RPMI8226 (cell line): Measurements from ENCODE around the gene HOXA5.

Experiments used
- DNase-seq: peaks from one replicate; pipeline ENCODE4 v3.0.0-alpha.2; 2015

The HOXA5 gene

DNA sequence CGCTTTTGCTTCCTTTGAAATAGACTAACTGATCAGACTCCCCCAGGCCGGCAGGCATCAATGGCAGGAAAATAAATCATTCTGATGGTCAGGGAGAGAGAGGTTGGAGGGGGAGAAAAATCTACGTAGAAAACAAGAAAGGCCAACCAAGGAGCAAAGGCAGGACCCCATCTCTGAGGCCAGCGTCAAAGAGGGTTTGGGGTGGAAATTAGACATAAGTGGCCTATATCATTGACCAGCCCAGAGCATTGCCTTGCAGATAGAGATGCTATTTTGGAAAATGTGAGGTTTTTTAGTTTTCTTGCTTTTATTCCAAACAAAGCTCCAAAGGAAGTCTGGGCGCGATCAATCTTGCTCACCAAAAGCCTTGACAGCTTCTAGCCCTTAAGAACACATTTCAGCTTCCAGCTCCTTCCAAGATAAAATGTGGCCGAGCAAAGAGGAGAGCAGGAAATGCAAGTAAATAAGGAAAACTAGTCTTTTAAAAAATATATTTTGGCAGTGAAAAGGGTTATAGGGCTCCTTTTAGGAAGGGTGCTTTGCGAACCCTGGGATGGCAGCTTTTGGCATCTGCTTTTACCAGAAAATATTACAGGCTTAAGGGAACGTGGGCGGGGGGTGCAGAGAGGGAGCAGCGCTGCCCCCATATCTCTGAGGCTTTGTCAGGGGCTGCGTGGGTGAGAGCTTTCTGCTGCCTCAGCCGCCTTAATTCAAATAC lies 39.0 kb downstream of the HOXA5 start:
- no peak for DNase-seq

DNA sequence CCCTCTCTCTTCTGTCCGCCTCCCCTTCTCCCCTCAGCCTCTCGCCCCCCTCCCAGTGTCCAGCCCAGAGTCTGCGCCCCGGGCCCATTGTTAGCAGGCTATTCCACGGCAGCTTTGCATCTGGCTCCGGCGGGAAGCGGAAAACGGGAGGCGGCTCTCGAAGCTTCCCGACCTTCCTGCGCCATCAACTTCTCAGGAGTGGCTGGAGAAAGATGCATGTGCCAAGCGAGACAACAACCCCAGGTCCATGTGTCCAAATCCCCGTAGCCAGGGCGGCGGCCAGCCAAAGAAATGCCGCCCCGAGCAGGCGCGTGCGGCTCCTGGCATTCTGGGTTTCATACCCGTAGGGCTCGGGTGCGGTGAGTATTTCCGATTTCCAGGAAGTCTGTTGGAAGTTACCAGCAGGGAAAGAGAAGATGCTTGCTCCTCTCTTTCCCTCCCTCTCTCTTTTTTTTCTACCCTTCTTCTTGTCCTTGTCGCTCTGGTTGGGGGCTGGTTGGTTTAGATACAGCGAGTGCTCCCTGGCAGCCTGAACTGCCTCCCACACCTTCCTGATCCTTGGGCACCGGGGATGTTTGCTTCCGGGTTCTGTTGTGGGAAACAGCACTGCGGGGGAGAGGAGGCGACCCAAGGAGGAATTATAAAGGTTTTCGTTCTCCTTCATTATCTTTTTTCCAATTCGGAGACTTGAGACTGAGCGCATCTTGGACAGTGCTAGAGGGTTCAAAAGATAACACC lies 39.8 kb downstream of the HOXA5 start:
- DNase-seq: no peak

DNA sequence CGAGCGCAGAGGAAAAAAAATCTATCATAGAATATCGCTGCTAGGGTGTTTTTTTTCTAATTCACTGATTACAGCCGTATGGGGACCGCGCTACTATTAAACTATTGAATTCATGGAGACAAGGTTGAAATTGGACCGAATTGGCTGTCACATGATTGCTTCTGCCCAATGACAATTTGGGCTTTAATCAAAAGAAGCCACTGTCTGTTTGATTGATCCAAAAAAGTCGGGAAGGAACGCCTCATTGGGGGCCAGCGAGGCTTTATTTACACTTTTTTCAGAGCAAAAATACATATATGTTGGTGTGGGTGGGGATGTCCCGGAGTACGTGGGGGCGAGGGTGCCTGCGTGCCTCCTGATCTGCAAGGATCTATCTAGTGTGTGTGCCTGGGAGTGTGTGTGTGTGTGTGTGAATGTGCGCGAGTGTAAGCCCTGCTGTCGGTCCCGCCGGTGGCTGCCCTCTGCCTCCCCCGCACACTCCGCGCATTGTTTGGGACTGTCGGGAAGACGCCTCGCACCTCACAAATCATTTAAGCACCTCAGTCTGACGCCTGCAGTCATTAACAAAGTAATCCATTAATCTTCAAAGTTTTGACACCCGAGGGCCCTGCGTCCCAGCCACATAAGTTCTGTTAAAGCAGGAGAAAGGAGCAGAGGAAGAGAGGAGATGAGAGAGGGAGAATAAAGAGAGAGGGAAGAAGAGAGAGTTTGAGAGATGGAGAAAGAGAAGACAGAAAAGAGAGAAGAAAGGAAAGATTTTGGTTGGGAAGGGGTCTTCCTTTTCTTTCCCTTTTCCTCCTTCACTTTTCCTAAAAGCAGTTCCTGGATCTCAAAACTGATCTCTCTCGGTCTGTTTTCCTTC lies 40.7 kb downstream of the HOXA5 start, which contains the start of gene HOXA2:
TSS of gene HOXA2 (minus strand) at position 103 of the 862 bp plus-strand sequence. CDS start 183 bp downstream, outside the sequence.
- DNase-seq: no peak

DNA sequence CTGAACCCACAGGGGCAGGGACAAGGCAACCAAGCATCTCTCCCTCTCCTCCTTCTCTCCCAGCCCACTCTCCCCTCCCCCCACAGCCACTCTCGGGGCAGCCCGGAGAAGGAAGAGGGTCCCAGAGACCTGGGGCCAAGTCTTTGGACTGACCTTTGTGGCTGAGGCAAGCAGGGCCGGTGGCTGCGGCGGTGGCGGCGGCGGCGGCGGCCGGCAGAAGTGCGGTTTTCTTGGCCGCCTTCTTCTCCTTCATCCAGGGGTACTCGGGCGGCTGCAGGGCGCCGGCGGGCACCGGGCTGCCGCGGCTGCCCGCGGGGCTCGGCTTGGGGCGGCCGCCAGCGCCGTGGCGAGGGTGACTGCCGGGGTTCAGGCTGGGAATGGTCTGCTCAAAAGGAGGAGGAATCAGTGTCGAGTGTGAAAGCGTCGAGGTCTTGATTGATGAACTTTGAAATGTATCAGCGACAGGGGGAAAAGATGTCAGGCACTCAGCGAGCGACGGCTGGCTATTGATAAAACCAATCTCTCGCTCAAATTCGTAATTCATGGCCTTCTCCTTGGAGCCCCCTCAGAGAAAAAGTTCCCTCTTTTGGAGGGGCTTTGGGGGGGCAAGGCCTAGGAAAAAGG lies 41.4 kb downstream of the HOXA5 start:
- no peak for DNase-seq

DNA sequence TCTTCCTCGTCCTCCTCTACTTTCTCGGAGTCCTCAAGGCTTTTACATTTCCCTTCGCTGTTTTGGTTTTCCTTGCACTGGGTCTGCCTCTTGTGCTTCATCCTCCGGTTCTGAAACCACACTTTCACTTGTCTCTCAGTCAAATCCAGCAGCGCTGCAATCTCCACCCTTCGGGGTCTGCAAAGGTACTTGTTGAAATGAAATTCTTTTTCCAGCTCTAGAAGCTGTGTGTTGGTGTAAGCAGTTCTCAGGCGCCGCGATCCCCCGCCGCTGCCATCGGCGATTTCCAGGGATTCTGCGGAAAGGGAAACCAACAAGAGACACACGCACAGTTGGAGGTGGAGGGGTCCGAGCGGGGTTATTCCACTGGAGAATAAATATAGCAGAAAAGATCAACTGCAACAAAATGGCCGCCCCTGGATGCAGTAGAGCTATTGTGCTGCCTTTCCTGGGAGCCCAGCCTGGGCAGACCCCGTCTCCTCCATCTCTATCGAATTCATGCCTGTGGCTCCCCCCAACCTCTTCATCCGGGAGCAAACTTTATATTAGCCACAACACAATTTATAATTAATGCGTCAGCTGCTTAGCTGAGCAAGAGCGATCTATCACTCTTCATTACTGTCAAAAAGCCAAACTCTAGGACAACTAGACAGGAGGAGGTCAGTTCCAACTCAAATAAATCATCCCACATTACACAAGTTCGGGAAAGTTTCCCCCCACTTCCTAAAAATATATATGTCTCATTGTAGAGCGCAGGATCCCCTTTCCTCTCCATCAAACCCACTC lies 42.1 kb downstream of the HOXA5 start:
- DNase-seq: no peak

DNA sequence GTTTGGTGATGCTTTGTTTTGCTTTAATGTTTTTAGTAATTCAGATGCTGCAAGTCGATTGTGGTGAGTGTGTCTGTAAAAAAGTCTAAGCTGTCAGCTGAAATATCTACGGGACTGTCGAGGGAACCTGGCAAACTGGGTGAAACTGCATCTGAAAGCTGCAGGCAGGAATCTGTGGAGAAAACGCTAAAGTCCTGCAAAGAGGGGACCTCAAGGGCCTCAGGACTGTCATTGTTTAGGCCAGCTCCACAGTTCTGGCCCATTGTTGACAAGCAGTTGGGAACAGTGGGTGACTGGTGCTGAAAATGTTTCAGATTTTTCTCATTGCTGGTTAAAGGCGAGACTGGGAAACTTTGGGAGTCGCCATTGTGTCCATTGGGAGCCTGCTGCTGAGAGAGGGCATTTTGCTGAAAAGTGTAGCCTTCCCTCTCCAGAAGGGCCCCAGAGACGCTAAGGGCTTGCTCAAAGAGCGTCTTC lies 42.7 kb downstream of the HOXA5 start:
- DNase-seq: no peak

DNA sequence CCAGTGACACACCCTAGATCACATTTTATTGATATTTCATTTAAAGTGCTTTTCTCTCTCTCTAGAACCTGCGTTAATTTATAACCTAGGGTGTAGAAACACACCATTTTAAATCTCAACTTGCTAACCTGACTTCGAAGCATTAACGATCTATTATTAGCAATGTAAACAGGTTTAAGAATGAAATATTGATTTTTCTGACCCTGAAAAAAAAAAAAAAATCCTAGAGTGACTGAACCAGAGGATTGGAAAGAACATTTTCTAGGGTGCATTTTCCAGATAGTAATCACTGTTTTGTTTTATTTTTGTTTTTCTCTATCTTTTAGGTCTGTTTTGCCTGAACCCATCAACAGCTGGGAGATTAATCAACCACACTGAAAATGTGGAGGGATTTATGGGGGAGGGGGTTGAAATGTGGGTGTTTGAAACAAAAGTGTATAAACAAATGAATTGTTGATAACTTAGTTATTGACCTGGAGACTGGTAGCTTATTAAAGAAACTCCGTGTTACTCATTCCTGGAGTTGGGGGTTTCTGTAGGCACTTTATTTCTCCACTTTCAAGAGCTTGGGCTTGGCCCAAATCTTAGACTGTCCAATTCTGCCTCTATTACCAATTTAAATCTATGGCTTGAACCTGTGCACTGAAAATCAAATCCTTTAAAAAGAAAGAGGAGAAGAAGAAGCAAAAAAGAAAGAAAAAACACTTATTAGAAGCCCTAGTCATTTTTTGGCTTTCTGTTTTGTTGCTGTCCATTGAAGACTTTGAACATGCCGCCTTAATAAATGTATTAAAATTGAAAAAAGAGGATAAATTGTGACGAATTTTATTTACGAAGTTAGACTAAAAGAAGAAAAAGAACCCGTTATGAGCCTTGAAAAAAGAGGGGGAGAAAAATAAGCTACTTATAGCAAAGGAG lies 43.8 kb downstream of the HOXA5 start:
- no peak for DNase-seq

DNA sequence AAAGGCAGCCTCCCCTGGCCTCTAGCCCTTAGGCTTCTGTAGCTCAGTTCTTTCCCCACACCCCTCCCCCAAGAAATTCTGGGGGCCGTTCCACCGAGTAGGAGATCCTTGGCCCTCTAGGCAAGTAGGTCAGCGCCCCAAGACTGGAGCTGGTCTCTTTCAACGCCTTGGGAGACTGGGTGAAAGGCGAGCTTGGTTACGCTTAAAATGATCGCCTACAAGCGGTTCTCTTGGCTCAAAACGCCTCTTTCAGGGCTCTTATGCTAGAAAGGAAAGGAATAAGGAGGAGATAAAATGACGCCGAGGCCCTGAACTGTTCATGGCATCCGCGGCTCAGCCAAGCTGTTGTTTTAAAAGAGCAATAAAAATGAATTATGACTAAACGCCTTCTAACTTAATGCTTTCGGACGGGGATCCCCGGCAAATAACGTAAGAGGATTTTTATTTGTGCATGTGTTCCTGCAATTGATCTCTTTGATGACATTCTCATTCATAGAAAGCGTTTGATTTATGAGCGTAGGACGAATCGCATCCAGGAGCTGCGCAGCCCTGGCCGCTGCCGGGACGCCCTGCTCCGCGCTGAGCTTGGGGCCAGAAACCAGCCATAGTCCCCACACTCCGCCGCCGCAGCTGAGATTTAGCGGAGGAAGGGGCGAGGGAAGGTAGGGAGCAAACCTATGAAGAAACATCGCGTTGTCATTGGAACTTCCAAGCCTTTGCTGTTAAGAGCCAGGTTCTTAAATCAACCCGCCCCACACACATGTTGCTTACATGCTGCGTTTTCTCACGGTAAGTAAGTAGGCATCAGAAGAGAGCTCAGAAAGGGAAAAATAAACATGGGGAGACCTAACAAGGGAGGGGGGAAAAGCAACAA lies 44.7 kb downstream of the HOXA5 start:
- no peak for DNase-seq

DNA sequence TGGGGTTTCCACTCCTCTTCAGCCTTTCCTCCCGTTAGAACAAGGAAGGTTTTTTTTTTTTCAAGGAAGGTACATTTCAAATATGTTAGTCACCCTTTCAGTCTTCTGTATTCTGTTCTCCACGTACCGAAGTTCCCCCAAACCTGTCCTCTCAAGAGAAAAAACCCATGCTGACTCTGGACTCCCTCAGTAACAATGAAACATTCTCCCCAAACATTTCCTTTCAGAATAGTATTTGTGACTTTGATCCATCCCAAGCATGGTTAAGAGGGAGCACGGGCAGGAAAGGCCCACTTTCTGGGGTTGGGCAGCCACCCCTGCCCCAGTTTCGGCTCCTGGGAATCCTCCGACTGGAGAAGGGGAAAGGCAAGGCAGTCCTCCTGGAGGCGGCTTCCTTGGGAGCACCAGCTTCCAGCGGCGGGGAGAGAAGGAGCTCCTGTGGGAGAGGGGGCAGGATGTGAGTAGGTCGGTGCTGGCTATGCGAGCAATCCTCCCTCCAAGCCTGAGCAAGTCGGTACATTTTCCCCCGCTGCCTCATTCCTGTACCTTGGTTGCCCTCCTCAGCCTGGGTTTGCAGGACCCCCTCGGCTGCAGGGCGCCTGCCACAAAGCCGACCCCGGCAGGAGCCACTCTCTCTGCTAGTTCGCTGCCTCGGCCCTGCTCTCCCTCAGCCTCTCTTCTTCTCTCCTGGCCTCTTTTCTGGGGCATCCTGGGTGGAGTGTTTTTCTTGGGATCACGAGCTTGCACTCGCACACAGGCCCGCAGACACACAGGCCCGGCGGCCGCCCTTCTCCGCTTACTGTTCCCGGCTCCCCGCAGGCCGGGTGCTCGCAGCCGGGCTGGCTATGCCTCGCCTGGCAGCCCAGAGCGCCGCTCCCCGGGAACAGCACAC lies 45.5 kb downstream of the HOXA5 start:
- DNase-seq: no peak

DNA sequence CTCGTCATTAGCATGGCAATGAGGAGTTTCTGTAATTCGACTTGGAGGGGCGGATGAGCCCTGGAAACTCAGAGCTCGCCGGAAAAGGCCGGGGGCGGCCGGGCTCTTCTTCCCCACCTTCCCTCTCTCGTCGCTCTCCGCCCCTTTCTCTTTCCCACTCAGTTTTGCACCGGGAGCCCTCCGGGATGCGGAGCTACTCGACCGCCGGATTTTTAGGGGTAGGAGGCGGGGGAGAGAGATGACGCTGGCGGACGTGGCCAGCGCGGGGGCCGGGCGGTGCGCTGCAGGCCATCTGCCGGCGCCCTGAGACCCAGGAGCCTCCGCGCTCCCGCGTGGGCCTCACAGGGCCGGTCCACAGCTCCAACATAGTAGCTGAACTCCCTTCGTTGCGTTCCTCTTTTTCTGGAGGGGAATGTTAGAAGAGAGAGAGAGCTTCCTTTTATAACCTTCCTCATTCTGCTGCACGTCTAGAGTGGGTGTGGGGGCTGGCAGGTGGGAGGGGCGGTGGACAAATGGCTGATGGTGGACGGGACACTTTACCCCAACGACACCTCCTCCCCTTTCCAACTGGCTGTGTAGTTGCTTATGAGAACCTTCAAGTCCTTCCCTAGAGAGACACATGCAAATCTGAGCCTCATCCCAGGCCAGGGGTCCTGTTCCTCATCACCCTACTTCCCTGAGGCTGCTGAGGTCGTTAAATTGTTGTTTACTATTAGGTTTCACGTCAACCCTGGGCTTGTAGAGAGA lies 46.5 kb downstream of the HOXA5 start:
- no peak for DNase-seq

DNA sequence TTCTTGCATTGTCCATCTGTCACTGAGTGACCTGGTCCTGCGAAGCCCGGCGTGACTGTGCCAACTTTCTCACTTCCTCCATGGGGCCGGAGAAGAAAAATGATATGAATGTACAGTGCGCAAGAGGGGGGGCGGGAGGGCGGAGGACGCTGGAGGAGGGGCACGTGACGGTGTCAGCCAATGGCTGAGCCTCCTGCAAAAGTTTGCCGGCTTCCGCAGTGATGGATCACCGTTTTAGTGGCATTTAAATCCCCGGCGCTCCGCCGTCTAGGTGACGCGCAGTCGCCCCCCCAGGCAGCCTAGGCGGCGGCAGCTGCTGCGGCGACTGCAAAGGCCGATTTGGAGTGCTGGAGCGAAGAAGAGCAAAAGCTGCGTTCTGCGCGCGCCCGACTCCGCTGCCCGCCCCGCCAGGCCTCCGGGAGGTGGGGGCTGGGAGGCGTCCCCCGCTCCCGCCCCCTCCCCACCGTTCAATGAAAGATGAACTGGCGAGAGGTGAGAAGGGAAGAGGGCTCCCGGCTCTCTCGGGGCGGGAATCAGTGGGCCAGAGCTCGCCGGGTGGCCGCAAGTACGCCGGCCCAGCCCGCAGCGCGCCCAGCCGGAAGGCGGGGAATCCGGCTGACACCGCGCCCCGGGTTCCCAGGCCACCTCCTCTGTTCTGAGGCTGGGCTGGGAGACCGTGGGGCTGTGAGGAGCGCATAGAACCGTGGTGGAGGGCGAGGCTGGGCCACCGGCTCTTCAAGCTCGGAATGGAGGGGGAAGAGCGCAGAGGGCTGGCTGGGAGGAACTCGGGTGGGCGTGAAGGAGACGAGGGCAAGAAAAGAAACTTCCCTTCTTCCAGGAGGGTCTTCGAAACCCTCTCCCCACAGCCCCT lies 47.3 kb downstream of the HOXA5 start, which contains the start of gene HOXA1:
TSS of gene HOXA1 (minus strand) at position 104 of the 871 bp plus-strand sequence. CDS start at position 16, 88 bp downstream.
- DNase-seq: peak; percentile 45

DNA sequence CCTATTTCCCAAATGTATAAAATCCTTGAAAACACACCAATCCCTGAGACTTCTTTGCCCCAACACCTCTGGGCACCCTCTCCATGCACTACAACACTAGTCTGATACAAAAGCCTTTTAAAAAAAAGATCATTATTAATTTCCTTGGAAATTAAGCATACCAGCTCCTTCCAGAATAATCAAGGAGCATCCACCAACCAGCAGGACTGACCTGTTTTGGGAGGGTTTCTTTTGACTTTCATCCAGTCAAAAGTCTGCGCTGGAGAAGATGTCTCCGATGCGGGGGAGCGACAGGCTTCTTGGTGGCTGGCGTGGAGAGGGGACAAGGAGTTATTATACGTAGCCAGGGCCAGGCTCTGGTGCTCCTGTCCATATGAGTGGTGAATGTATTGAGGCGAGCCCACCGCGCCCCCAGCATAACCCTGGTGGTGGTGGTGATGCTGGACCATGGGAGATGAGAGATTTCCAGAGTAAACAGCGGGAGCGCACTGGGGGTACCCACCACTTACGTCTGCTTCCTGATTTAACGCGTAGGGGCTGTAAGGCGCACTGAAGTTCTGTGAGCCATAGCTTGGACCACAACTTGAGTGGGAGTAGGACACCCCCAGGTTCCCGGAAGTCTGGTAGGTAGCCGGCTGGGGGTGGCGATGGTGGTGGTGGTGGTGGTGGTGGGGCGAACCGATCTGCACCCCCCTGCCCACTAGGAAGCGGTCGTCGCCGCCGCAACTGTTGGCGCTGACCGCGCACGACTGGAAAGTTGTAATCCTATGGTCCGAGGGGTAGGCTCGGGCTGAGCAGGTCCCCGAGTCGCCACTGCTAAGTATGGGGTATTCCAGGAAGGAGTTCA lies 48.2 kb downstream of the HOXA5 start:
- DNase-seq: no peak

DNA sequence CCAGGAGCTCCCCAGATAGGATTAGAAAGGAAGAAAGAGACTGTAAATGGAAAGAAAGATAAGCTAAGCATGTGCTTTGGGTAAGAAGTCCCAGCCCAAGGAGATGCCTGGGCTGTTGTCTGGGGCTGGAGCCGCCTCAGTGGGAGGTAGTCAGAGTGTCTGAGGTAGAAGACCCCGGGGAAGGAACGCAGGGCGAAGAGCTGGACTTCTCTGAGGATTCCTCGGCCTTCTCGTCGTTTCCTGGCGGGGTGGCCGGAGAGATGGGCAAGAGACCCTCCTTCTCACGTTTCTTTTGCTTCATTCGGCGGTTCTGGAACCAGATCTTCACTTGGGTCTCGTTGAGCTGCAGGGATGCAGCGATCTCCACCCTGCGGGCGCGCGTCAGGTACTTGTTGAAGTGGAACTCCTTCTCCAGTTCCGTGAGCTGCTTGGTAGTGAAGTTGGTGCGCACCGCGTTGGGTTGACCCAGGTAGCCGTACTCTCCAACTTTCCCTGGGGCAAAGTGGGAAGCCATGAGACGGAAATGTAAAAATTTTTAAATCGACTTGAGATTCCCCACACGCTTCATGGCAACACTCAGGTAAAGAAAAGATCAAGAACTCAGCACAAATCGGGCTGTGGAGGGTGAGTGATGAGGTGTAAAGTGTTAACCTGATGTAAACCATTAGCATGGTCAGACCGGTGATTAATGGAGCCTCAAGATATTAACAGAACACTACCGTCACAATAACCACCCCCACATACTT lies 49.0 kb downstream of the HOXA5 start:
- no peak for DNase-seq

DNA sequence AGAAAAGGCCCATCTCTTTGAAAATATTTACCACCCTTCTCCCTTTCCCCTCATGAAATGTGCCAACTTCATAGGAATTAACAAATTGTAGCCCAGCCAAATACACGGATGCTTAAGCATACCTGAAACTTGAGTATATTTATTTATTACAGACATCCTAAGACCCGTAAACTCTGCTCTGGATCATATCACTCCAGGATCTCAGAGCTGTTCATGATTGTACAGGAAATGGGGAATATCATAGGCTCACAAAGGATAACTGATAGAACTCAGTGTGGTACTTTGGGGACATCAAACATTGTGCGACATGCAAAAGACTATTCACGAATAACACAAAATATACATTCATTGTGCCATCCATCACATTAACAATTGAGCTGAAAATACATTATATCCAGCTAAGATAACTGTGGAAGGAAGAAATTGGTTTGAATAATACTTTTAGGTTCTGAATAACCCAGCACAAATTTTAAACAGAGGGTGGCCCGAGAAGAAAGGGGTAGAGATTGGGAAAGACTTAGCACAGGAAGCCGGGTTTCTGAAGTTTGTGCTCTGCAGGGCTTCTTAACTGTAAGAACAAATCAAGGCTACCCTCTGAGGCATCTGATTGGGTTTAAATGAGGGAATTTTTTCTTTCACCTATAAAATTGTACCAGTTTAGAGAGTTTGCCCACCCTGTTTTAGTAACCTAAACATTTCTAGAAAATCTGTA lies 50.1 kb downstream of the HOXA5 start:
- DNase-seq: no peak

DNA sequence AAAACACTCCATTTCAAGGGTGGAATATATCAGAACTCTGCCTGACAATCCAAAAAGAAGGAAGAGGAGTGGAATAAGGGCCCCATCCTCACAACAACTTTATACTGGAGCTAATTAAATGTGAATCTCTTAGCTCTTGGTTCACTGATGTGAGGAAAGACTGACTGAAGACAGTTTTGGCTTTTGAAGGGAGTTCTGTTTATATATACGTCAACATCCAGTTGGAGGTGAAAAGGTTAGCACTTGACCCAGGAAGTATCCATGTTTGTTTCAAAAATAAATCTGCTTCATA lies 50.7 kb downstream of the HOXA5 start:
- DNase-seq: no peak
